MM.1S (cell line): ENCODE measurements around the gene SUPT4H1.

ENCODE experiments used
- EZH2 ChIP-seq: fragments of 300-600 bp; sonication (generic); optimal IDR thresholded peaks from 2 replicates; pipeline ENCODE3; 2017; ENCODE audit warnings: low read depth, mild to moderate bottlenecking, antibody characterized with exemption, low read length, mixed read lengths
- EZH2phosphoT487 ChIP-seq: fragments of 300-600 bp; sonication (generic); IDR thresholded peaks from 2 replicates; pipeline ENCODE4 v1.6.1; 2018; ENCODE audit warnings: antibody characterized with exemption, low read length
- TF ChIP-seq, protein P1 (sequence below): fragments of 300-600 bp; sonication (generic); IDR thresholded peaks from 2 replicates; pipeline ENCODE4 v1.5.1; 2016; ENCODE audit warnings: antibody characterized with exemption, low read length, mixed read lengths

DNA sequence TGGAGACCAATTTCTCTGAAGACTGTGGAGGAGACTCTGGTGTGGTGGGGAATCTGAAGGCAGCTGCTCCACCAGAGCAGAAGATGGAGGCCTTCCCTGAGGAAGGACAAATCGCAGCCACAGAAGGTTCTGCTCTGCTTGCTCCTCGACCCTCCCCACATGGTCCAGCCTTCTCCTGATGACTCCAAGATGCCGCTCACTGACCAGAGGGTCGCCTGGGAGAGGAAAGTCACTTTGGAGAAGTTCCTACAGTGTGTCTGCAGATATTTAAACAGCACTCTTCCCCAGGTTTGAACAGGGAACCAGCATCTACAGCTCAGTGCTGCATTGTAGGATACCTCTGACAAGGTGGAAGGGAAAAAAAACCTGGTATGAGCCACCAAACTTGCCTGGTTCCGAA, 21.0 kb upstream of the SUPT4H1 start:
- TF ChIP-seq EZH2phosphoT487 (no peak), EZH2 (no peak)
- TF ChIP-seq, protein P1, sequence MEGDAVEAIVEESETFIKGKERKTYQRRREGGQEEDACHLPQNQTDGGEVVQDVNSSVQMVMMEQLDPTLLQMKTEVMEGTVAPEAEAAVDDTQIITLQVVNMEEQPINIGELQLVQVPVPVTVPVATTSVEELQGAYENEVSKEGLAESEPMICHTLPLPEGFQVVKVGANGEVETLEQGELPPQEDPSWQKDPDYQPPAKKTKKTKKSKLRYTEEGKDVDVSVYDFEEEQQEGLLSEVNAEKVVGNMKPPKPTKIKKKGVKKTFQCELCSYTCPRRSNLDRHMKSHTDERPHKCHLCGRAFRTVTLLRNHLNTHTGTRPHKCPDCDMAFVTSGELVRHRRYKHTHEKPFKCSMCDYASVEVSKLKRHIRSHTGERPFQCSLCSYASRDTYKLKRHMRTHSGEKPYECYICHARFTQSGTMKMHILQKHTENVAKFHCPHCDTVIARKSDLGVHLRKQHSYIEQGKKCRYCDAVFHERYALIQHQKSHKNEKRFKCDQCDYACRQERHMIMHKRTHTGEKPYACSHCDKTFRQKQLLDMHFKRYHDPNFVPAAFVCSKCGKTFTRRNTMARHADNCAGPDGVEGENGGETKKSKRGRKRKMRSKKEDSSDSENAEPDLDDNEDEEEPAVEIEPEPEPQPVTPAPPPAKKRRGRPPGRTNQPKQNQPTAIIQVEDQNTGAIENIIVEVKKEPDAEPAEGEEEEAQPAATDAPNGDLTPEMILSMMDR = no peak
